NT2/D1 (cell line): ENCODE measurements around the gene MYO7A.

Experiments
- SUZ12 ChIP-seq: IDR thresholded peaks from 2 replicates; pipeline ENCODE4 v1.6.1; 2011; ENCODE audit not compliant: insufficient read length, insufficient read depth; ENCODE audit errors: extremely low read depth
- YY1 ChIP-seq: IDR thresholded peaks from 2 replicates; pipeline ENCODE4 v1.6.1; 2011; ENCODE audit not compliant: insufficient read length, insufficient read depth
- ZNF274 ChIP-seq: IDR thresholded peaks from 2 replicates; pipeline ENCODE4 v1.6.1; 2011; ENCODE audit warnings: mild to moderate bottlenecking, low read depth, low read length

DNA sequence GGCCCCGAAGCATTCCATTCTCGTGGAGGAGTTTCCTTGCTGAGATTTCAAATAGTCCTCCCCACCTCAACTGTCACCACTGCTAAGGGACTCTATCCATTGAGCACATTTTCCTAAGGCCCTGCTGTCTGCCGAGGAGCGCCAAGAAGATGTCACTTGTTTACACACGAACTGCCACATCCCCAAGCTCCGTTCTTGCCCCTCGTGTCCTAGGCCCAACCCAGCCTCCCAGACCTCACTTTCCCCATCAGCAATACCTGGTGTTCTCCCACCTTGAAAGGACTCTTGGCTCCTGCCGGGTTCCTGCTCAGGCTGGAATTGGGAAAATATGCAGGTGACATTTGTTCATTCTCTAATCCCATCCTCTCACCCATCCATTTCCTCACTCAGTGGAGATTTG lies 4.0 kb upstream of the MYO7A start:
- TF ChIP-seq SUZ12: no peak
- TF ChIP-seq YY1: no peak
- TF ChIP-seq ZNF274: no peak
